GM19328 (cell line): Measurements from ENCODE around the gene PSMG4.

Source experiments
- ATAC-seq: cut with Tn5 transposase; IDR thresholded peaks from one replicate; pipeline ENCODE4 v1.9.1; 2021; ENCODE audit warnings: mild to moderate bottlenecking, moderate library complexity; ENCODE audit not compliant: unreplicated experiment

PSMG4 gene

DNA sequence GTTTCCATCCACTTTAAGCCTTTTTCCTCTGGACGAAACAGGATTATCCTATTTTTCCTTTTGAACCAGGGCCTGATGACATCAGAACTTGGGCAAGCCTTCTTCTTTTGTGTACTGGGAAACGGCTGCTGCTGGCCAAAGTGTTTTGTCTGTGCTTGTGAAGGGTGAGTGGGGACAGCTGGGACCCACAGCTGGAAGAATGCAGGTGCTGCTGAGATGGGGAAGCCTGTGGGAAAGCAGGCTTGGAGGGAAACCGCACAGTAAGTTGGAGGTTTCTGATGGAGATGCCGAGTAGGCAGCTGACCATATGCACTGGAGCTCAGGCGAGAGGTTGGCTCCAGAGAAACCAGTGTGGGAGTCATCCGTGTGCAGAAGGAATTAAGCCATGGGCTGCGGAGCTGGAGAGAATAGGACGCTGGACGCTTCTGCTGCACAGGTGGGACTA is 8.5 kb upstream of the PSMG4 start:
- no peak for ATAC-seq

DNA sequence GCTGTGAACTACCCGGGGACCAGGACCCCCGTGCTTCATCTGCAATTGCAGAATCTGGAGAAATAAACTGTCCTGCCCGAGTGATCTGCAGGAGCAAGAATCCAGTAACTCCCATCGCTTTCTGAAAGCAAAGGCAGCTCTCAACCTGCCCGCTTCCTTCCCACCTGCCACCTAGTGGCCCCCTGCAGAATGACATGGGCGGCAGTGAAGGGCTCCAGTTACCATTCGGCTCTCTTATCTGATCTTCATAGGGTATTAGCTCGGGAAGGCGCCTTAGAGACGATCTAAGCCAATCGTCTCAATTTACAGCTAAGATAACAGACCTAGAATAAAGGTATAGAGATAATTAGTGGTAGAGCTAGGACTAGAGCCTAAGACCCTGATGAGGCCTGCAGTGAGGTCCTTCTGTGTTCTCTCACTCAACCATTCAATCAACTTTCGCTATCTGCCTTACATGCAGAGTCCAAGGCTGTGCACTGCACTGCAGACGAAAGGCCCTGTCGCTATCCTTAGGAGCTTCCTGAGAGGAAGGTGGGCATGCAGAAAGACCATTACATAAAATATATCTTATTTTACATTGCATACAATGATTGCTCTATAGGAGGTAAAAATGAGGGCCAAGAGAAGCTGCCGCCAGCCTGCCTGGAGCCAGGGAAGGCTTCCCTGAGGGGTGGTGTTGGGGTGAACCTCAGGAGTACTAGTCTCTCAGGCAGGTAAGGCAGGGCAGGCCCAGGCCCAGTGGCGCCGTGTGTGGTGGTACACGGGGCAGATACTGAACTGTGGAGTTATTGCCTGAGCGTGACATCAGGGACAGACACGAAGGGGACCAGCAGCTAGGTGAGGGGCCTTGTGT is 7.1 kb upstream of the PSMG4 start:
- peak; percentile 75 for ATAC-seq

DNA sequence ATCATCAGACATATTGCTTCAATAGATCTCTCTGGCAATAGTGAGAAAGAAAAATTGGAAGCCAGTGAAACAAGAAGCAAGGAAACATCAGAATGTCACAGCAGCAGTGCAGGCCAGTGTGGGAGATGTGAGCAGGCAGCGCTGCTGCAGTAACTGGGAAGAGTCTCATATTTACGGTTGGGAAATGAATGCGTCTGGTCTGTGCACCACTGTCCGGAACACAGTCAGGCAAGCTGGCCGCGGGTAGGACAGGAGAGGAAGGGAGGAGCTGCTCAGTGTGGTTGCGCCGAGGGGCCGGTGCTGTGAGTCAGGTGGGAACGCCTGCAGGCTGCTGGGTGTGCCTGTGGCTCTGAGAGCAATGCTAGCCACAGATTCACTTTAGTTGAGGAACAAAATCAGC is 6.4 kb upstream of the PSMG4 start:
- ATAC-seq: no peak

DNA sequence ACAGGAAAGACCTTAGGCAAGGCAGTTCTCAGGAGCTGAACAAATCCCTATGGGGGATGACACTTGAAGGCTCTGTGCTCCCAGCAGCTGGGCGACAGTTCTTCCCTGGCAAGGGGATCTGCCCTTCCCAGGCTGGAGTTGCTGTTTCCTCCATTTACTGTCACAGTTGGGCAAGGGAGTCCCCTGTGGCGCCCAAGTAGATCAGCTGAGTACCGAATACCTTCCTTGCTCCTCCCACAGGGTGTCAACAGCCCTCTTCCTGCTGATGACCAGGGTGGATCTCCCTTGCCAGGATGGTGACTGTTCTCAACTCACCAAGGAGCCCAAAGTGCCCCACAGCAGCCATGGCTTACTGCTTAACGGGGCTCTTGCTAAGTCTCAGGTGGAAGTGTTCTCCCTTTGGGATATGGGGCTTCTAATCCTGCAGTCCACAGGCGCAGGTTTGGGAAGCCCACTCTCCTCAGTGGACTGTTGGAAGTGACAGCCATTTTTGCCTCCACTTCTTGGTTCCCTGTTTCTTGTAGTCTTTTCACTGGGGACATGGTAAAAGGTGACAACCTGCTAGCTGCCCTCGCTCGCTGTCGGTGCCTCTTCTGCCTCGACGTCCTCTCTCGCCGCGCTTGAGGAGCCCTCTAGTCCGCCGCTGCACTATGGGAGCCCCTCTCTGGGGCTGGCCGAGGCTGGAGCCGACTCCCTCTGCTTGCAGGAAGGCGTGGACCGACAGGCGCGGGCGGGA is 5.7 kb upstream of the PSMG4 start:
- ATAC-seq: no peak

DNA sequence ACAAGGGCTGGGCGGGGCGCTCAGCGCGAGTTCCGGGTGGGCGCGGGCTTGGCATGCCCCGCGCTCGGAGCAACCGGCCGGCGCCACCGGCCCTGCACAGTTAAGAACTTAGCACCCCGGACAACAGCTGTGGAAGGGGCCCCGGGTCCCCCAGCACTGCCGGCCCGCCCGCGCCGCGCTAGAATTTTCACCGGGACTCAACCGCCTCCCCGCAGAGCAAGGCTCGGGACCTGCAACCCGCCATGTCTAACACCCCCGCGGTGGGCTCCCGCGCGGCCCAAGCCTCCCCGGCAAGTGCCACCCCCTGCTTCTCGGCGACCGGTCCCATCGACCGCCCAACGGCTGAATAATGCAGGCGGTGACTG is 5.2 kb upstream of the PSMG4 start:
- ATAC-seq: no peak

DNA sequence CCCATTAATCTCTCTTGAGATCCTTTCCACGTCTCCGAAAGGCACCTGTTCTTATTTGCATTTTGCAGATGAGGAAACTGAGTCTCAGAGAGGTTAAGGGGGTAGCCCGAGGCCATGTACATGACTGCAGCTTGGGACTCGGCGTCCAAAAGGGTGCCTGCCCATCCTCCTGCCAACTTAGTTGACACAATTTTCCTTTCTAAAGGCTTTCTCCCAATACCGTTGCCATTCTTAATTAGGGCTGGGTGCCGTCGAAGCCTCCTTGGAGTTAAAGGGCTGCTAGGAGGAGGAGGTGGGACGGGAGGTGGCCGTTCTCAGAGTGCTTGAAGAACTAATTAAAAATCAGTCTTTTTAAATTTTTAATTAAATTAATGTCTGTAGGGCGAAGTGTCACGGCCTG is 546 bp upstream of the PSMG4 start:
- no peak for ATAC-seq

DNA sequence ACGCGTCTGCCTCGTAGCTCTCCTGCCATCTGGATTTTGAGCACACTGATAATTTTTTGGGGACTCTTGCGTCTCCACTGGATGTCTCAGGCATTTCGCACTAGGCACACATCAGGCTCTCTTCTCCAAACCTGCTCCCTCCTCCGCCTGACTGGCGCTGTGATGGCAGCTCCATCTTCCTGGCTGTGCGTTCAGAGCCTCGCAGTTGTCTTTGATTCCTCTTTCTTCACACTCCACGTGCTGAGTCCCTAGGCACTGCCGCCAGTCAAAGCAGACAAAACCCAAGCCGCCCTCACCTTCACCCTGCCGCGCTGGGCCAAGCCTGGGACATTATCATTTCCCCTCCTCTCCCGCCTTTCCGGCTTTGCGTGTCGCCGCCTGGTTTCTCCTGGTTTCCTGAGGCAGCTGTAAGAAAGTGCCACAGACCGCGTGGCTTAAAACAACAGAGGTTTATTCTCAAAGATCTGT is 778 bp downstream of the PSMG4 start:
- peak; percentile 9 for ATAC-seq

DNA sequence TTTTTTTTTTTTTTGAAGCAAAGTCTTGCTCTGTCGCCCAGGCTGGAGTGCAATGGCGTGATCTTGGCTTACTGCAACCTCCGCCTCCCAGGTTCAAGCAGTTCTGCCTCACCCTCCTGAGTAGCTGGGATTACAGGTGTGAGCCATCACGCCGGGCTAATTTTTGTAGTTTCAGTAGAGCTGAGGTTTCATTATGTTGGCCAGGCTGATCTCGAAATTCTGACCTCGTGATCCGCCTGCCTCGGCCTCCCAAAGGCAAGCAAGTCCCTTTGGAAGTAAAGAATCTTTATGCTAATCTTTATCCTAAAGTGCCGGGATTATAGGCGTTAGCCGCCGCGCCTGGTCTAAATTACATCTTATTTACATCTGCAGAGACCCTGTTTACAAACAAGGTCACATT is 1.5 kb downstream of the PSMG4 start:
- no peak for ATAC-seq

DNA sequence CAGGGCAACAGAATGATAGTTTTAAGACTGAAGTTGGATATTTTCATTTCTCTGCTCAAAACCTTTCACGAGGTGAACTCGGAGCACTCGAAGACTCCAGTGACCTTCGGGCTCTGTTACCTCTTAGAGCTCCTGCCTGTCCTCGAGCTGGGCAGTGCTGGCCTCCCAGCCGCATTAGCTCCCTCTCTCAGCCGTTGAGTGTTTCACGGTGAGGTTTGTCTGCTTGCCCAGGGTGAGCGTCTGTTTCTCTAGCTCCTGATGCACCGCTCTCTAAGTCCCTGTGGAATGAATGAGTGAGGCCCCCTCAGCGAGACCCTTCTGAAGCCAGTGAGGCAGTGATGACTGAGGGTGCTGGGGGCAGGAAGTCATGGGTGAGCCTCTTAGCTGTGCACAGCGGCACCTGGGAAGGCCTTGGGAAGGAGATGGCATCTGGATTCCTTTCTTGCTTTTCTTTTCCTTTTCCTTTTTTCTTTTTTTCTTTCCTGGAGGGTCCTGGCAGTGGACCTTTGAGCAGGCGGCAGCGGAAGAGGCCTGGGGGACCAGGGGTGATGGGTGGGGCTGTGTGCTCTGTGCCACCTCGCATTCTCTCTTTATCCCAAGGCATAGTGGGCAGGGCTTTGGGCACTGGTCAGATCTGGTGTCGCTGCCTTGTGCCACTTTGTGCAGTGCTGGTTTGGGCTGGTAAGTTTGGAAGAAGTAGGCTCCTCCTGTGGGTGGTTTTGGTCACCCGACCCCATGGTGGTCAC is 2.2 kb downstream of the PSMG4 start:
- ATAC-seq: no peak

DNA sequence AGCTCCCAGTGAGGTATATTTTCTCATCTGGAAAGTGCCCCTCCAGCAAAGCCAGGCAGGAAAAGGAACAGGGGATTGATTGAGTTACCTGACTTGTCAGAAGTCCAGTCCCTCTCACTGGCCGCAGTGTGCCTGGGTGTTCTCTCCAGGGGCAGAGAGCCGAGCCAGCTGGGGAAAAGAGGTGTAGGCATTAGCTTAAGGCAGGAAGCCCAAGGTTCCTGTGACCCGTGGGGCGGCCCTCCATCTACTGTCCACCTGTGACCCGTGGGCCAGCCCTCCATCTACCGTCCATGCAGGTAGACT is 2.7 kb downstream of the PSMG4 start:
- no peak for ATAC-seq

DNA sequence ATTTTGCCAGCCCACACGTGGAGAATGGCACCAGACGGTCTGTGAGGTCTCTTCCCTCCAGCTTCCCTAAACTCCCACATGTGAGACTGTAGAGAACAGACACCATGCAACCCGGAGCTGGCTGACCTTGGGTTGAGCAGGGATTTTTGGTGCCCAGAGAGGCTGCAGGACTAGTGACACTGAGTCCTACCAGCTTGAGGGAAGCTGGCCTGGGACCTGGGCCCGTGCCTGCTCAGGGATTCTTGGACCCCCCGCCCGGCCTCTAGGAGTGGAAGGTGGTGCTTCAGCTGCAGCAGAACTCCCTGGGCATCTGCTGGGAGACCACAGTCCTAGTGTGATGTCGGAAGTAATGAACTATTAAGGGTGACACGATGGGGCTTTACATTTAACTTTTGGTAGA is 3.2 kb downstream of the PSMG4 start:
- ATAC-seq: no peak

DNA sequence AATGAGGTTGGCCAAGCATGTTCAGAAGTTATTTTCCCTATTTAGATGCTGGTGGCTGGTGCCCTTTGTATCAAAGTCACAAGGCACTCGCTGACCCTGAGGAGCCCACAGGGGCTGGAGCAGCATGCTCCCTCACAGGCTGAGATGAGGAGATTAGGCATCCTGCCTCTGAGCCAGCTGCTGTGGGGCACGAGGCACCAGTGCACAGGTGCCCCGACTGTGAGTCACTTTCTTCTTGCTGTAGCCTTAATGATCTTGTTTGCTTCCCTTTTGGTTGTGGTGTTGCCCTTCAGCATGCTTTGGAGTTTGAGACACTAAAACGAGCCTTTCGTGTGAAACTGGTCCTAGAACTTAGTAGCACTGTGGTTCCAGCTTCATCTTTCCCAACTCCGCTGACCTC is 4.3 kb downstream of the PSMG4 start:
- ATAC-seq: no peak

DNA sequence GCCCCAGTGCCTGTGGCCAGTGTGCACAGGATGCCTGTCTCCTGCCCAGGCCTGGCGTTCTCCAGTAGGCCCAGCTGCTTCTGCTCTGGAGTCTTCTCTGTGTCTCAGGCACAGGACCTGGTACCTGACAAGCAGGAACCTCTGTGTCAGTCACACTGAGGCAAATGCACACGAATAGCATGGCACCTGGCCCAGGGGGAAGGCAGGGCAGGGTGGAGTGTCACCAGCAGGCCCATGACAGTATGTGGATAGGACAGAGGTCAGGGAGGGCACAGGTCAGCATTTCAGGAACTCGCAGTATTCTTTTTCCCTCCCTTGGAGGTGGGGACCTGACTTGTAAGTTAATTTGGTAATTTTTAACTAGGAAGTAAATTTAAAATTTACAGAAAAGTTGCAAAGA is 5.6 kb downstream of the PSMG4 start:
- no peak for ATAC-seq

DNA sequence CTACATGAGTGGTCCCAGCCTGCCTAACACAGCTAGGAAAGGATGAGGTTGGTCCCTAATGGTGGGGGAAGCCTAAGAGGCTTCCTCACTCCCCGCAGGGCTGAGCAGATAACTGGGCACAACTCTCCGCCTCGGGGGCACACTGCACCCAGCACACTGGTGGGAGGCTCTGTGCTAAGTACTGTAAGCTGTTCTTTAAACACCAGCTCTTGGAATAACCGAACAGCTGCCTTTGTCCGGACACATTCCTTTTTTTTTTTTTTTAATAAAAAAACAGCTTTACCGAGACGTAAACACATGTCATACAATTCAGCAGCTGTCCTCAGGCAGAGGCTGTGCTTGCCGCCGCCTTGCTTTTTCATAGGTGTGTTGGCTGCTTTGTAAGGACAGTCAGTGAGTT is 6.9 kb downstream of the PSMG4 start:
- no peak for ATAC-seq

DNA sequence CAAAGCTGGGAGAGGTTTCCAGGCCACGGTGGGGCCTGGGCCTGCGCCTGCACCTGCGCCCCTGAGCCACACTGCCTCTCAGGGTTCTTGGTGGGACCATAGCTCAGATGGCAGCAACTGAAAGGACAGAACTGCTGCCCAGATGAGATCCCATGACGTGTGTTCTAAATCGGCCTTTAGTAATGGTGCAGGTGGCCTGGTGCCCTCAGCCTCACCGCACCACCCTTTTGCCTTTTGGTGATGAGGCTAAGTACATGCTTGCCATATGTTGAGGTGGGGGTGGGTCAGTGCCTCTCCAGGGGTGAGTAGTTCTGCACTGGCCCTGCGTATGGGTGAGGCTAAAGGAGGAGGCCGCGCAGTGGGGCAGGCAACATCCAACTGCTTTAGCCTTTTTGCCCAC is 7.4 kb downstream of the PSMG4 start:
- ATAC-seq: no peak

DNA sequence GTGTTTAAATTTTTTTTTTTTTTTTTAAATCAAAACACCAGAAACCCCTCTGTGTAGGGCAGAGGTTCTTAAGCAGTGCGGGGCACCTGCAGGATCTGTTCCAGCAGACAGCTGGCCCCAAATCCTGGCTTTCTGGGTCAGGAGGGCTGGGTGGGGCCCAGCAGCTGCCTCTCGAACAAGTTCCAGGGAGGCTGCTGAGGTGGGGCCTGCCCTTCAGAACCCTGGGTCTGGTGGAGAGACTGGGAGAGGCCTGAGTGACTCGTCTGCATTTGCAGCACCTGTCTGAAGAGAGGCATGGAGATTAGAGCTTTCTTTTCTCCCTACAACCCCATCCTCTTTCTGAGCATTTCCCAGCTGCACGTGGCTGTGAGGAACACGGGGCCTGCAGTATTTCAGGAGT is 8.4 kb downstream of the PSMG4 start:
- no peak for ATAC-seq

DNA sequence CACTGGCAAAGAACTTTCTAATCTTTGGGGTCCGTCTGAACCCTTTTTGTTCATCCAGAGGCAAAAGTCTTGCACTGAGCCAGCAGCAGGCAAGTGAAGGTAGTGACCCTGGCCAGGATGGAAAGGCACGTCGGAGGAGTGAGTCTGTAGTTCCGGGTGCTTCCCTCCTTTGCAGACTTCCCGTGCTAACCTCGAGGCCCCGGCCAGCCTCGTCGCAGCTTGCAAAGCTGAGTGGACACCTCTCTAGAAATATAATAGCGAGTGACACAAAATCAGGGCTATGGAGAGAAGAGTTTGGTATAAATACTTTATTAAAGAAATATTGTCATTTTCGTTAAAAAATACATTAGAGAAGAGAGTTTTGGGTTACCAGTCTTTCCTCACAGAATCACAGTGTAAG is 9.9 kb downstream of the PSMG4 start:
- ATAC-seq: no peak

DNA sequence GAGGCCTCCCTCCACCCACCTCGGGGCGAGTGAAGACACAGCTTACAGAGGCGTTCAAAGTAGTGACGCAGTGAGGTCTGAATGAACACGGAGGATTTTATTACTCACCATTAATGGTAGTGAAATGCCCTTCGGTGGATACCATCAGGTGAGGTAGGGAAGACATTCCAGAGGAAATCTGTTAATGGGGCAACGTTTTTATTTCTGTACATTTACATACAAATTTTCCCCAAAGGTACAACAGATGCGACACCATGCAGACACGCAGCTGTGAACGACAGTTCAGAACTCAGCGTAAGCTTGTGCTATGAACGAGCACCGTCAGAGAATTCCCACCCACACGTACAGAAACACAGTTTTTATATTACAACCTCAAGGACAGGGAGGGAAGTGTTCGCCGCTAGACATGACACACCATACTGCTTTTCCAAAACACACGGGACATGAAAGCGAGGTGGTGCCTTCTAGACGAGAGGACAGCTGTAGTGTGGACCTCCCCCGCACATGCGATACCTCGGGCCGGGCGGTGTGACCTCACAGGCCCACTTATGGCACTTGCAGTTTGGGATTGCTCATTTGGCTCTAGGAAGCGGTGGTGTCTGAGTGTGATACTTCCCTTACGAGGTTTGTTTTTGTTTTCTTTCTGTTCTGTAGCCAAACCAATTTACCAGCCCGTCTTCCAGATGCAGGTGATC is 10.7 kb downstream of the PSMG4 start:
- no peak for ATAC-seq

DNA sequence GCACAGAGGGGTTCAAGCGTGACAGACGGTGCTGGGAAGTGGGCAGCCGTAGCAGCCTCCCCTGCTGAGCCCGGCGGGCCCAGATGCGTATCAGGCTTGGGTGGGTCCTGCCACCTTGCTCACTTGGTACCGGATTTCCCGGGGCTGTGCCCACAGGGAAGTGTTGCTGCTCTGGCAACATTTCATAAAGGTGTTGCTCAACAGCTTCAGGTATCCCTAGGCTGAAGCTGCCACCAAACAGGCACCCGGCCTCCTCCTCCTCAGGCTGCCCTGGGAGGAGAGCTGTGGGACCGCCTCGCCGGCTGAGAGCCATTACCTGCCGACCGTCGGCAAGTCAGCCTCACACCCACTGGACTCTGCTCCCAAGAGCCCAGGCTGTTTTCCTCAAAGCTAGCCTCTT is 11.5 kb downstream of the PSMG4 start:
- no peak for ATAC-seq

DNA sequence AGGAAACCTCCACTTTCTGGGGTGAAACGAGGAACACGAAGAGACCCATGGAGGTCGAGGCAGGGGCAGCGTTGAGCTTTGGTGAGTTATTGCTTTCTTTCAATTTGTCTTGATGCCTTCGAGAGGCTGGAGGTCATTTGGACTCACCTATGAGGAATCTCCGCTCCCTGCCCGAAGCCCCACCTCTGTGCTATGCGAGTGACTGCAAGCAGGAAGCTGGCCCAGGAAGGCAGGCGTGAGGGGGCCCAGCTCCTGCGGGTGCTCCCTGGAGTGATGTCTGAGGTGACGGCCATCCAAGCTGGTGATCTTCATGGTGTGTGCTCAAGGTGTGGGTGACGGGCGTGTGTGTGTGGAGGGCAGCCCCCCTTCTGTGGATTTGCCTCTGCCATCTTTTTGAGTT is 13.0 kb downstream of the PSMG4 start:
- ATAC-seq: no peak

DNA sequence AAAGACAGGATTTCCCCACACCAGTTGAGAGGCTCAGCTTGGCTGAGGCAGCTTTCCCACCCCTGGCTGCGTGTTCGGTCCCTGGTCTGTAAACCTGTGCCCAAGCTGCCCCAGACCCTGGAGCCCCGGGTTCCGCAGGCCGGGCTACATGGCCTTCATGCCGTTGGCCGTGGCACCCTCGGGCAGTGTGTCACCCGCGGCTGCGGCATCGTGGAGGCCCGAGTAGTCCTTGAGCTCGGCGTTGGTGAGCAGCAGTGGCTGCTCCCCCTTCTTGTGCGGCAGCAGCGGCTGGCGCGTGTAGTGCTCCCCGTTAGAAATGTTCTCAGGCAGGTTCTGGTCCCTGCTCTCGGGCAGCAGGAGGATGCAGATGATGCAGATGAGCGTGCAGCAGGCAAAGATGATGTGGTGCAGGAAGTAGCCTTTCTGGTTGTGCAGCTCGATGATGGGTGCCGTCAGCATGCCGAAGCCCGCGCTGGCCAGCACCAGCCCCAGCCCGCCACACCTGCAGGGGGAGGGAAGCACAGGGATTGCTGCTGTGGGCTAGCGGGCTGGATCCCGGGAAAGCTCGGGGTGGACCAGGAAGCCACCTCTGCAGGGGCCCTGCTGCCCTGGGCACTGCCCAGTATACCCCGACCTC is 14.3 kb downstream of the PSMG4 start:
- no peak for ATAC-seq
